Duodenal mucosa (tissue), 2 donors: Measurements from ENCODE around the gene CNTNAP2.

Experiments used
- H3K27ac ChIP-seq: one replicate; pipeline ENCODE4 v1.7.0; 2013; ENCODE audit warnings: low read depth, low read length
- H3K27me3 ChIP-seq, 2 donors: one replicate each; pipeline ENCODE4 v1.7.0; 2013; ENCODE audit warnings: low read length in 2 of 2, control low read depth in 1 of 2; ENCODE audit not compliant: insufficient read depth in 2 of 2, control insufficient read depth in 1 of 2
- H3K36me3 ChIP-seq, 2 donors: one replicate each; pipeline ENCODE4 v1.7.0; 2013; ENCODE audit warnings: low read length in 2 of 2, control low read depth in 1 of 2; ENCODE audit not compliant: insufficient read depth in 2 of 2, control insufficient read depth in 1 of 2
- H3K4me1 ChIP-seq, 2 donors: one replicate each; pipeline ENCODE4 v1.7.0; 2013; ENCODE audit warnings: low read length in 2 of 2, control low read depth in 1 of 2; ENCODE audit not compliant: insufficient read depth in 2 of 2, control insufficient read depth in 1 of 2
- H3K4me3 ChIP-seq, 2 donors: one replicate each; pipeline ENCODE4 v1.7.0; 2013; ENCODE audit warnings: low read length in 2 of 2, low read depth in 1 of 2
- H3K9ac ChIP-seq, 2 donors: one replicate each; pipeline ENCODE4 v1.7.0; 2013; ENCODE audit warnings: low read length in 2 of 2, low read depth in 1 of 2
- H3K9me3 ChIP-seq, 2 donors: one replicate each; pipeline ENCODE4 v1.7.0; 2013; ENCODE audit warnings: low read length in 2 of 2, control low read depth in 1 of 2; ENCODE audit not compliant: control insufficient read depth in 1 of 2

The CNTNAP2 gene

DNA sequence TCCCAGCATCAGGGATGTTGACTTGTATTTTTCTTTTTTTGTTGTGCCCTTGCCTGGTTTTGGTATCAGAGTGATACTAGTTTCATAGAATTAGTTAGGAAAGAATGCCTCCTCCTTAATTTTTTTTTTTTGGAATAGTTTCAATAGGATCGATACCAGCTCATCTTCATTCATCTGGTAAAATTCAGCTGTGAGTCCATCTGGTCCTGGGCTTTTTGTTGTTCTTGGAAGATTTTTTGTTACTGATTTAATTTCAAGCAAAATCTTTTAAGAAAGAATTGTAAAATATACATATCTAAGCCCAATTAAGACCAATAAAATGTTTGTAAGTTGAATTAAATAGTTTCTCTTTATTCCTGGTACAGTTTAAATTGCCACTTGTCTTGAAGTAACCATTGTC is 1159.5 kb downstream of the CNTNAP2 start:
- no peak overlapping the region for H3K4me3 ChIP-seq
- no peak overlapping the region for H3K27ac ChIP-seq
- no peaks in the 10 kb centered on the region for H3K36me3 ChIP-seq
- H3K9me3 ChIP-seq: peaks cover 0 to 11% of the 10 kb centered on the region in 2 donors
- no peak overlapping the region for H3K9ac ChIP-seq
- no peaks in the 10 kb centered on the region for H3K27me3 ChIP-seq
- H3K4me1 ChIP-seq: no peaks in the 10 kb centered on the region

DNA sequence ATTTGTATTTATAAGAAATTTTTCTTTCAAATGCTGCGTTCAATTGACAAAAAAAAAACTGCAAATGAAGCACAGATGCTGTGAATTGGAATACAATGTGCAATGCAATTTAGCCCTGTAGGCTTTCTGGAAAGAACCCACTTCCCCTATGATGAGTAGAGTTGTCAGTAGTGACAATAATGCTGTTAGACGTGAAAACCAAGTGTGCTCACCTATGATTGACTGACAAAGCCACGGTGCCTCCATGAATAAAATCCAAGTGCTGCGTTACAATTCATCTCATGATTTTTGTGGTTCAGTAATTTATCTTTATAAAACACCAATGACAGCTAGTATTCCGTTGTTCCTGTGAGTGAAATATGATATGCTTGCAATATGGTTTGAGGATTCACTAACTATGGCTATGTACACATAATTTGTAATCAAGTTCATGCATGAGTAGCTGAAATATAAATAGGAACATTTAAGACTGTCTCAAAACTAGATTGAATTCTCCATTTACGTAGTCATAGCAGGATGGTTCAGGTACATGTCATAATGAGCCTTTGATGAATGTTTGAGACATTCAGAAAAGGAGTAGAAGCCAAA is 1160.3 kb downstream of the CNTNAP2 start:
- no peaks in the 10 kb centered on the region for H3K27me3 ChIP-seq
- H3K9me3 ChIP-seq: peaks cover 0 to 11% of the 10 kb centered on the region in 2 donors
- no peak overlapping the region for H3K9ac ChIP-seq
- H3K27ac ChIP-seq: no peak overlapping the region
- no peaks in the 10 kb centered on the region for H3K36me3 ChIP-seq
- no peaks in the 10 kb centered on the region for H3K4me1 ChIP-seq
- no peak overlapping the region for H3K4me3 ChIP-seq

DNA sequence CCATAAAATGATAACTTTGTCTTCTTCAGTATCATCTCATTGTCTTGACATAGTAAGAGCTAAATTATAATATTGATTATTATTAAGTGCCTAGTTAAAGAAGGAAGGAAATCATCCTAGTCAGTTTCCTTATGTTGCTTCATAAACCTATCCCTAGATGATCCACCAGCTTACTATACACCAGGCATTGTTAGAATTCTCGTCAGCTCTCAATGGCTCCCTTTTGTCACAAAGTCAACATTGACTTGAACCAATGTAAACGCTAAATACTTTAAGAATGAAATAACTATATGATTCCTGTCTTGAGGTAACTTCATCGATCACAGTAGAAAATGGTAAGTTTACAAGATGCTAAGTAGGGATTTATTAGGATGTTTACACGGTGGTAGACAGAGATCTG is 1162.9 kb downstream of the CNTNAP2 start:
- Histone ChIP-seq H3K9me3 (peaks cover 0 to 11% of the 10 kb centered on the region in 2 donors), H3K9ac (no peak overlapping the region), H3K4me1 (no peaks in the 10 kb centered on the region), H3K27ac (no peak overlapping the region), H3K27me3 (no peaks in the 10 kb centered on the region), H3K4me3 (no peak overlapping the region), H3K36me3 (no peaks in the 10 kb centered on the region)

DNA sequence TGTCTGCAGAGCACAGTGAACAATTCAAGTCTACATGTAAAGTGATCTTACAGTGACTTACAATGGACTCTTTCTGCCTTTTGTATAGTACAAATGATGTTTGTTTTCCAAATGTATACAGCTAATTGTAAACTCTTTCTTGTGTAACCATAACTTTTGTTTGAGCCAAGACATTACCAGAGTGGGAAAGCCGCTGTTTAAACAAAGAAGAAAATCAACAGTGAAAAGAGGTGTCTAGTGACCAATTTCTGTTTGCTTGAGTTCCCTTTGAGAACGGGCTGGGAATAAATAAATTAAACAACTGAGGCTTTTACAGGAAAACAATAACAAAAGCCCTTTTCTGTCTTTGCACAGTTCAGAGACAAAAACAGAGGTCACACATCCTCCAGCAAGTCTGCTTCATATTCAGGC is 1163.4 kb downstream of the CNTNAP2 start:
- Histone ChIP-seq H3K27ac (no peak overlapping the region), H3K4me3 (no peak overlapping the region), H3K4me1 (no peaks in the 10 kb centered on the region)

DNA sequence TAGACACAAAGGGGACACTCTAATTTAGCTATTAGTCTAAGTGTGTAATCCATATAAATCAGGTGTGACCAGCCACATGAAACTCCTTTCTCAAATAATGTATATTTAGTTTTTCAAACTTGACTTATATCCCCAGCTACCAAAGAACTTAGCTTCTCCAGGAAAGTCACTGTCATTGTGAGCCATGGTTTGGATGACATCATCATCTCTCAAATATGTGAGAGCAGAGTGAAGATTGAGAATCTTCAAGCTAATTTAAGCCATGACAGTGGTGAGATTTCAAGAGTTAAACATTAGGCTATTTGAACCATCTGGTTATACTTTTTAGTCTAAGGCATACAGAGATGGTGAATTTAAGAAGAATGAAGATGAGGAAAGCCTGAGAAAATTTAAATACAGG is 1165.6 kb downstream of the CNTNAP2 start:
- Histone ChIP-seq H3K36me3 (no peaks in the 10 kb centered on the region), H3K27ac (no peak overlapping the region), H3K4me1 (no peaks in the 10 kb centered on the region), H3K4me3 (no peak overlapping the region), H3K9ac (no peak overlapping the region), H3K9me3 (no peaks in the 10 kb centered on the region), H3K27me3 (no peaks in the 10 kb centered on the region)

More for the DNA sequence above, 1163.4 kb downstream of the CNTNAP2 start:
- Histone ChIP-seq H3K36me3 (no peaks in the 10 kb centered on the region), H3K27me3 (no peaks in the 10 kb centered on the region), H3K9ac (no peak overlapping the region), H3K9me3 (peaks cover 0 to 7% of the 10 kb centered on the region in 2 donors)

DNA sequence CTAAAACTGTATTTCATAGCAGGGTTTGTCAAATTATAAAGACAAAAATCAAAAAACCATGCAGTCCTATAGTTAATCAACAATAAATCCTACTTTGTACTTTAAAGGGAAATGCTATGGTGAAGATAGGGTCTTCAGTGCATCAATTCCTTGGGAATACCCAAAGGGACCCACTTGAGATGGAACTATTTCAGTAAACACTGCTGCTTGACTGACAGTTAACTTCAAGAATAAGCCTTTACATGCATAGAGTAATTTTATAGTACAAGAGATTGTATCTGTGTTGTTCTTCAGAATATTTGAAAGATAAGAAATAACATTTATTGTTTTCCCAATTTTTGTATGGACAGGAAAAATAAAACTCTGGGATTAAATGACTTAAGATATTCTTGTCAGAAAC is 1179.6 kb downstream of the CNTNAP2 start:
- Histone ChIP-seq H3K4me1 (no peaks in the 10 kb centered on the region), H3K4me3 (no peak overlapping the region), H3K9ac (no peak overlapping the region), H3K27me3 (no peaks in the 10 kb centered on the region), H3K36me3 (no peaks in the 10 kb centered on the region), H3K9me3 (no peaks in the 10 kb centered on the region), H3K27ac (no peak overlapping the region)

DNA sequence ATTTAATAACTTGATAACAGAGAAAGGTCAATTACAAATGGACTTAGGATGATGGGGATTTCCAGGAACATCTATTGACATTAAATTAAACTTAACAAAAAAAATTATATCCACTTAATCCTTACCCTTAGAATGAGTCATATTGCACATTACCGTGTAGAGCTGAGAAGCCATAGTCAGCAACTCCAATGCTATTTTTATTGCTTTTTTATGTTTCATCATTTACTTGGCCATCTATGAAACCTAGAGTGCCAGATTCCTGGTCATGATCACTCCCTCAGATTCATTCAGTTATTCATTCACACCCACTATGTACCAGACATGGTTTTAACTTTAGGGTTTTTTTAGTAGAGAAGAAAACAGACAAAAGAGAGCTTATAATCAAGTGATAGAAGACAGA is 1180.4 kb downstream of the CNTNAP2 start:
- Histone ChIP-seq H3K36me3 (no peaks in the 10 kb centered on the region), H3K4me1 (no peaks in the 10 kb centered on the region), H3K27me3 (no peaks in the 10 kb centered on the region), H3K27ac (no peak overlapping the region), H3K4me3 (no peak overlapping the region), H3K9ac (no peak overlapping the region), H3K9me3 (no peaks in the 10 kb centered on the region)

DNA sequence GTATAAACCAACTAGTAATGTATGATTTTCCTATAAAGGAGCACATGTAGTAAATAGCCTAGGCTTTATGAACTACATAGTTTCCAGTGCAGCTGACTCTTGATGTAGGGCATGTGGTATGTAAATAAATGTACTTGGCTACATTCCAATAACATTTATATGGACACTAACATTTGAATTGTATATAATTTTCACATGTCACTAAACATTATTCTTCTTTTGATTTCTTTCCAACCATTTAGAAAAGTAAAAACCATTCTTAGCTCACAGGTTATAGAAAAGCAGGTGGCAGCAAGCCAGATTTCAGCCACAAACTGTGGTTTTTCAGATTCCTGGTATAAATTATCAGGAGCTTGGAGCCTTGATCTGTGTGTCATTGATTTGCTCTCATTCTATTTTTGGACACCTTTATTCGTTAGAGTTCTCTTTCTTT is 1182.0 kb downstream of the CNTNAP2 start:
- H3K36me3 ChIP-seq: no peaks in the 10 kb centered on the region
- no peaks in the 10 kb centered on the region for H3K4me1 ChIP-seq

DNA sequence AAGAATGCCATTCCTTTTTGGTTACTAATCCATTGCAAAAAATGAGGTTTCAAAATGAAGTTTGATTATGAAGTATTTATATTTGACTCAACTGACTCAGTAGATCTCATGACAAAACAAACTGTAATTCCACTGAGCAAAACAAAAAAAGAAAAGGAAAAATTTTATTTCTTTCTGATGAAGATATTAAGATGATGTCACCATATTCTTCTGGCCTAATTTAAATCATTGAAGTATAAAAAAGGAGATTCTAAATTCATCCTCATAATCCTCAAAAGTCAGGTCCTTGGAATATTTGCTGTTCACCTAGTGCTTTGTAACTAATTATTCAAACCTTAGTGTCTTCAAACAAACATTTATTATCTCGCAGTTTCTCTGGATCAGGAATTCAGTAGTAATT is 1183.7 kb downstream of the CNTNAP2 start:
- Histone ChIP-seq H3K4me3 (no peak overlapping the region), H3K27me3 (no peaks in the 10 kb centered on the region), H3K36me3 (no peaks in the 10 kb centered on the region), H3K4me1 (no peaks in the 10 kb centered on the region), H3K9ac (no peak overlapping the region), H3K27ac (no peak overlapping the region), H3K9me3 (no peaks in the 10 kb centered on the region)

More for the DNA sequence above, 1182.0 kb downstream of the CNTNAP2 start:
- Histone ChIP-seq H3K27ac (no peak overlapping the region), H3K4me3 (no peak overlapping the region), H3K9ac (no peak overlapping the region), H3K27me3 (no peaks in the 10 kb centered on the region), H3K9me3 (no peaks in the 10 kb centered on the region)

DNA sequence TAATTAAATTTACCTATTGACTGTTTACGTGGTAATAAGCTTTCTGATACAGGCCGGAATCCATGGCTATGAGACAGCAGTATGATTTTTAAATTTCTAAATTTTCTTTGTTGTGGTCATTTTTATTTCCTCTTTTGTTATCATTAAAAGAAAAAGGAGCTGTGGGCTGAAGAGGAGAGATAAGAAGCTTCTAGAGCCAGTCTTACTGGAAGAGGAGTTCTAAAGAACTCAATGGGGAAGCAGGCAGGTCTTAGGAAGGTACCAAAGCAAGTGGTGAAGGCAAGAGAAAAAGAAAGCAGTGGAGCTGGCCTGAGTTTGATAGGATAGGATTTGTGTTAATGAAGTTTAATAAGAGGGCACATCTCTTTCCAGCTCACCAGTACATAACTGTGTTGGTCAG is 1187.8 kb downstream of the CNTNAP2 start:
- Histone ChIP-seq H3K9me3 (peaks cover 0 to 2% of the 10 kb centered on the region in 2 donors), H3K4me3 (no peak overlapping the region), H3K36me3 (no peaks in the 10 kb centered on the region), H3K9ac (no peak overlapping the region), H3K27ac (no peak overlapping the region), H3K4me1 (no peaks in the 10 kb centered on the region), H3K27me3 (no peaks in the 10 kb centered on the region)

DNA sequence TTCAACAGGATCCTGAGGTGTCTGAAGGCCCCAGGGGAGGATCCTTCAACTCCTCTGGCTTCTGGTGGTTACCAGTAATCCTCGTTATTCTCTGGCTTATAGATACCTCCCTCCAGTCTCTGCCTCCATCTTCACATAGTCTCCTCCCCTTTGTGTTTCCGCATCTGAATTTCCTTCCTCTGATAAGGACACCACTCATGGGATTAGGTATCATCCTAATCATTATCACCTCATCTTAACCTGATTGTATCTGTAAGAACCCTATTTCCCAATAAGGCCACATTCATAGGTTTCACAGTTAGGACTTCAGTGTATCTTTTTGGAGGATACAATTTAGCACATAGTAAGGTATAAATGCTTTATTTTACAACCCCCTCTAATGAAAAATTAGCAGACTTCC is 1189.2 kb downstream of the CNTNAP2 start:
- H3K9ac ChIP-seq: no peak overlapping the region
- no peaks in the 10 kb centered on the region for H3K27me3 ChIP-seq
- no peak overlapping the region for H3K4me3 ChIP-seq
- H3K4me1 ChIP-seq: no peaks in the 10 kb centered on the region
- H3K9me3 ChIP-seq: peaks cover 0 to 4% of the 10 kb centered on the region in 2 donors
- H3K27ac ChIP-seq: no peak overlapping the region
- no peaks in the 10 kb centered on the region for H3K36me3 ChIP-seq
